22Rv1 (cell line): ENCODE data around the gene PDE9A.
A peak's percentile ranks its signal among the peaks of the same experiment; 100 is the strongest.

ENCODE experiments used
- H3K27ac ChIP-seq: fragments of 450-650 bp; 2 replicates; pipeline ENCODE4 v1.5.1; 2017
- CTCF ChIP-seq: fragments of 450-650 bp; IDR thresholded peaks from 2 replicates; pipeline ENCODE4 v1.5.1; 2017; ENCODE audit warnings: mild to moderate bottlenecking
- ZFX ChIP-seq: fragments of 450-650 bp; IDR thresholded peaks from 2 replicates; pipeline ENCODE4 v1.6.1; 2017; ENCODE audit warnings: antibody characterized with exemption, borderline replicate concordance

Gene PDE9A

GRCh38 chr21:42661688-42662429 is 8.4 kb downstream of the PDE9A start:
- TF ChIP-seq ZFX = no peak
- no peak overlapping the region for H3K27ac ChIP-seq

GRCh38 chr21:42662430-42663199 is 9.2 kb downstream of the PDE9A start:
- no peak overlapping the region for H3K27ac ChIP-seq
- no peak for TF ChIP-seq ZFX
- no peak for TF ChIP-seq CTCF

GRCh38 chr21:42663200-42663750 is 9.9 kb downstream of the PDE9A start:
- TF ChIP-seq CTCF = no peak
- no peak for TF ChIP-seq ZFX
- 0 out of 2 replicates have a peak overlapping the region, but pooled peaks have one; percentile 1 for H3K27ac ChIP-seq

- H3K27ac ChIP-seq = 0 out of 2 replicates have a peak overlapping the region, but pooled peaks have one; percentile 1
- no peak for TF ChIP-seq ZFX
- no peak for TF ChIP-seq CTCF
Measured at GRCh38 chr21:42663860-42664535, 10.6 kb downstream of the PDE9A start.

GRCh38 chr21:42664614-42665013 is 11.2 kb downstream of the PDE9A start:
- no peak overlapping the region; the same call in 1 of the 2 replicates for H3K27ac ChIP-seq
- no peak for TF ChIP-seq ZFX
- no peak for TF ChIP-seq CTCF

GRCh38 chr21:42665026-42665425 is 11.6 kb downstream of the PDE9A start:
- H3K27ac ChIP-seq = peak overlapping the region; percentile 70
- TF ChIP-seq CTCF (no peak), ZFX (no peak)

- TF ChIP-seq CTCF = no peak
- TF ChIP-seq ZFX = no peak
- H3K27ac ChIP-seq = peak overlapping the region; percentile 70
Measured at GRCh38 chr21:42665484-42665883, 12.1 kb downstream of the PDE9A start.
